ENCODE results near the gene SUSD3.

GRCh38 chr9:93084471-93084881 lies 26.0 kb downstream of the SUSD3 start:
- TF ChIP-seq CTCF (IDR thresholded peaks at IDR 0.05), result no peak
- TF ChIP-seq POLR2A (IDR thresholded peaks at IDR 0.05), result no peak
